ENCODE results near the gene ELOVL1. TPM values are rescaled to one million over a fixed set of nuclear protein-coding genes. Genes with fewer than 3 reads are reported as not detected.

The ELOVL1 gene
- total and polyA plus RNA-seq, 2 of the 13 experiments (the other 11 are each of a cell fraction or from before 2014, with no cell fraction given) = 55.2 to 77.4 TPM

GRCh38 chr1:43348809-43349593, 18.8 kb downstream of the ELOVL1 start (continued):
- peak; percentile 57; the same call in 1 of the 2 replicates for TF ChIP-seq TBX3 (IDR thresholded peaks at IDR 0.05; ENCODE audit: borderline replicate concordance)
- no peak for TF ChIP-seq TEAD2 (CRISPR knock-in tag; IDR thresholded peaks at IDR 0.05)
- peak; percentile 50 for TF ChIP-seq AGO2 (optimal IDR thresholded peaks at IDR 0.05; ENCODE audit: low read depth, low read length)
- TF ChIP-seq ZNF256 (CRISPR knock-in tag; conservative IDR thresholded peaks at IDR 0.05) = no peak
- TF ChIP-seq MXD4 (CRISPR knock-in tag; IDR thresholded peaks at IDR 0.05) = peak; percentile 76; the same call in 1 of the 2 replicates
- no peak for TF ChIP-seq STAG1 (CRISPR knock-in tag; IDR thresholded peaks at IDR 0.05)
- 0 out of 2 replicates have a peak, but pooled peaks have one; percentile 43 for TF ChIP-seq KLF13 (CRISPR knock-in tag; IDR thresholded peaks at IDR 0.05)
- no peak for TF ChIP-seq ZNF772 (CRISPR knock-in tag; IDR thresholded peaks at IDR 0.05)
- TF ChIP-seq ZNF101 (CRISPR knock-in tag; IDR thresholded peaks at IDR 0.05; ENCODE audit: borderline replicate concordance, low read depth) = no peak; the same call in 1 of the 2 replicates
- TF ChIP-seq ARID3A (IDR thresholded peaks at IDR 0.05; ENCODE audit: low read depth, low read length) = peak; percentile 38; the same call in 1 of the 2 replicates
- TF ChIP-seq MTF1 (CRISPR knock-in tag; IDR thresholded peaks at IDR 0.05) = no peak
- peak; percentile 61; the same call in 1 of the 2 replicates for TF ChIP-seq CREM (IDR thresholded peaks at IDR 0.05)
- TF ChIP-seq CREM (CRISPR knock-in tag; IDR thresholded peaks at IDR 0.05) = no peak
- no peak for TF ChIP-seq BRD4 (CRISPR knock-in tag; IDR thresholded peaks at IDR 0.05)
- TF ChIP-seq ZNF567 (CRISPR knock-in tag; IDR thresholded peaks at IDR 0.05; ENCODE audit: borderline replicate concordance) = peak; percentile 60; the same call in 1 of the 2 replicates
- TF ChIP-seq ZNF275 (CRISPR knock-in tag; IDR thresholded peaks at IDR 0.05; ENCODE audit: borderline replicate concordance) = no peak
- TF ChIP-seq ZNF329 (CRISPR knock-in tag; IDR thresholded peaks at IDR 0.05; ENCODE audit: low read depth) = no peak
- TF ChIP-seq ZBTB3 (CRISPR knock-in tag; IDR thresholded peaks at IDR 0.05; ENCODE audit: borderline replicate concordance, low read depth) = 0 out of 2 replicates have a peak, but pooled peaks have one; percentile 46
- no peak; the same call in 1 of the 2 replicates for TF ChIP-seq HOMEZ (CRISPR knock-in tag; IDR thresholded peaks at IDR 0.05; ENCODE audit: low read depth)
- no peak for TF ChIP-seq ZNF672 (CRISPR knock-in tag; IDR thresholded peaks at IDR 0.05)
- no peak for TF ChIP-seq ZNF703 (CRISPR knock-in tag; IDR thresholded peaks at IDR 0.05; ENCODE audit: borderline replicate concordance)
- TF ChIP-seq NONO (IDR thresholded peaks at IDR 0.05) = no peak
- peak; percentile 59; the same call in 1 of the 2 replicates for TF ChIP-seq NONO (CRISPR knock-in tag; conservative IDR thresholded peaks at IDR 0.05)
